Neuronal stem cell (in vitro differentiated cells): ENCODE measurements around the gene CEP128.

ENCODE experiments used
- DNase-seq: peaks from one replicate; pipeline ENCODE4 v3.0.0-alpha.2; 2013; ENCODE audit warnings: low spot score
- H2AFZ ChIP-seq: one replicate; pipeline ENCODE4 v1.6.1; 2013; ENCODE audit warnings: mild to moderate bottlenecking, low read length, inconsistent platforms
- H2AK5ac ChIP-seq: 2 replicates; pipeline ENCODE4 v1.6.1; 2013; ENCODE audit warnings: low read depth, mild to moderate bottlenecking, inconsistent platforms, low read length, moderate library complexity, mixed read lengths
- H2BK120ac ChIP-seq: 2 replicates; pipeline ENCODE4 v1.6.1; 2013; ENCODE audit warnings: low read depth, mild to moderate bottlenecking, inconsistent platforms, low read length, moderate library complexity, mixed read lengths
- H2BK12ac ChIP-seq: one replicate; pipeline ENCODE4 v1.6.1; 2013; ENCODE audit warnings: low read length, inconsistent platforms
- H2BK15ac ChIP-seq: 2 replicates; pipeline ENCODE4 v1.6.1; 2013; ENCODE audit warnings: mild to moderate bottlenecking, low read length, inconsistent platforms, mixed read lengths
- H2BK5ac ChIP-seq: one replicate; pipeline ENCODE4 v1.6.1; 2013; ENCODE audit warnings: inconsistent platforms, mild to moderate bottlenecking, low read length, moderate library complexity
- H3K14ac ChIP-seq: one replicate; pipeline ENCODE4 v1.6.1; 2013; ENCODE audit warnings: low read length, inconsistent platforms
- H3K18ac ChIP-seq: 2 replicates; pipeline ENCODE4 v1.6.1; 2013; ENCODE audit warnings: low read length, inconsistent platforms
- H3K23ac ChIP-seq: 2 replicates; pipeline ENCODE4 v1.6.1; 2013; ENCODE audit warnings: low read depth, mild to moderate bottlenecking, mixed read lengths, low read length, inconsistent platforms; ENCODE audit not compliant: poor library complexity
- H3K27ac ChIP-seq: replicated peaks from 3 replicates; pipeline ENCODE4 v1.5.1; 2013; ENCODE audit warnings: low read length, inconsistent platforms
- H3K27me3 ChIP-seq, 3 experiments: 2 replicates each; pipeline ENCODE4 v1.6.1; 2013; ENCODE audit warnings: low read length in 3 of 3, mild to moderate bottlenecking in 2 of 3, inconsistent platforms in 1 of 3, low read depth in 1 of 3, mixed read lengths in 1 of 3, moderate library complexity in 1 of 3; ENCODE audit not compliant: control insufficient read depth in 3 of 3, insufficient read depth in 3 of 3
- H3K36me3 ChIP-seq, 2 donors: replicated peaks in 1 of 2; 2 replicates each; pipeline ENCODE4 v1.6.1; 2013; ENCODE audit warnings: low read length in 2 of 2; ENCODE audit not compliant: control insufficient read depth in 2 of 2, insufficient read depth in 2 of 2
- H3K4ac ChIP-seq: 2 replicates; pipeline ENCODE4 v1.6.1; 2013; ENCODE audit warnings: inconsistent platforms, mild to moderate bottlenecking, low read length, moderate library complexity
- H3K4me1 ChIP-seq, 2 donors: 1 replicate in 1 of 2; 2 replicates in 1 of 2; pipeline ENCODE4 v1.6.1; 2013; ENCODE audit warnings: low read length in 2 of 2, low read depth in 1 of 2; ENCODE audit not compliant: control insufficient read depth in 2 of 2, insufficient read depth in 1 of 2
- H3K4me2 ChIP-seq: one replicate; pipeline ENCODE4 v1.6.1; 2013; ENCODE audit warnings: mild to moderate bottlenecking, low read length, inconsistent platforms; ENCODE audit not compliant: insufficient read depth, poor library complexity, severe bottlenecking
- H3K4me3 ChIP-seq, 2 donors: 2 replicates each; pipeline ENCODE4 v1.5.1; 2013; ENCODE audit warnings: low read length in 2 of 2, mild to moderate bottlenecking in 2 of 2, inconsistent platforms in 1 of 2, moderate library complexity in 1 of 2
- H3K79me1 ChIP-seq: one replicate; pipeline ENCODE4 v1.6.1; 2013; ENCODE audit warnings: low read depth, mild to moderate bottlenecking, inconsistent platforms, low read length, moderate library complexity
- H3K9ac ChIP-seq: one replicate; pipeline ENCODE4 v1.6.1; 2013; ENCODE audit warnings: mild to moderate bottlenecking, low read depth, low read length, inconsistent platforms; ENCODE audit not compliant: poor library complexity
- H3K9me3 ChIP-seq, 2 donors: replicated peaks in 1 of 2; 2 replicates each; pipeline versions ENCODE3 to v1.6.1; 2013; ENCODE audit warnings: low read length in 2 of 2, mild to moderate bottlenecking in 2 of 2, inconsistent platforms in 1 of 2, low read depth in 1 of 2, mixed read lengths in 1 of 2, moderate library complexity in 1 of 2; ENCODE audit not compliant: control insufficient read depth in 2 of 2, insufficient read depth in 1 of 2
- H4K8ac ChIP-seq: one replicate; pipeline ENCODE4 v1.6.1; 2013; ENCODE audit warnings: low read depth, mild to moderate bottlenecking, inconsistent platforms, low read length, moderate library complexity
- H4K91ac ChIP-seq: one replicate; pipeline ENCODE4 v1.6.1; 2013; ENCODE audit warnings: low read length, low read depth, mild to moderate bottlenecking, inconsistent platforms; ENCODE audit not compliant: poor library complexity
- WGBS, 2 donors: extraction: QIAGEN DNeasy Blood & Tissue Kit; methylation state at CpG; one replicate each; pipeline ENCODE4 v1.1.7; 2013; ENCODE audit warnings: missing lambda C conversion rate in 2 of 2, mixed read lengths in 1 of 2; ENCODE audit not compliant: insufficient read length in 2 of 2, insufficient replicate concordance in 1 of 2; ENCODE audit errors: extremely low coverage in 2 of 2; 5-methylcytosine and 5-hydroxymethylcytosine counted together

Gene CEP128

DNA sequence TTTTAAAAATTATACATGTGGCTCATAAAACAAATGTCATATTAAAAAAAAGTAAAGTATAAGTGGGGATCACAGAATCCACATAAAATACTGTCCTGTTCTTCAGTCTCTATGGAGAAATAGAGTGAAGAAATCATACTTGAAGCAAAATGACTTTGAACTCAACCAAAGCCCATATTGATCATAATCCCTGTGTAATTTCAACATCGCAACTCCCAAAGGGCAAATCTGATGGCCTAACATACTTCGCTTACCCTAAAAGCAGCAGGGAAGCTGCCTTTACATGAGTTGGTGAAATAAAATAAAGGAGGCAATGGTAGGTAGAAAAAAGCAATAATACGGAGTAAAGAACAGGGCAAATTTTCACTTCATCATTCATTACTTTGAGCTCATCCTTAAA, 101.8 kb downstream of the CEP128 start:
- no peaks in the 10 kb centered on the region for H3K36me3 ChIP-seq
- no peak overlapping the region for H3K14ac ChIP-seq
- no peaks in the 10 kb centered on the region for H3K4me1 ChIP-seq
- no peak overlapping the region for H3K27ac ChIP-seq
- DNase-seq: no peak
- H3K4ac ChIP-seq: no peak overlapping the region
- H2BK5ac ChIP-seq: no peak overlapping the region
- no peaks in the 10 kb centered on the region for H3K79me1 ChIP-seq
- no peak overlapping the region for H2AFZ ChIP-seq
- no peak overlapping the region for H4K8ac ChIP-seq
- H3K4me3 ChIP-seq: no peak overlapping the region
- H4K91ac ChIP-seq: no peak overlapping the region
- no peak overlapping the region for H3K18ac ChIP-seq
- no peak overlapping the region for H2BK15ac ChIP-seq
- H3K9me3 ChIP-seq: no peaks in the 10 kb centered on the region
- H3K4me2 ChIP-seq: no peak overlapping the region
- H3K9ac ChIP-seq: no peak overlapping the region
- H3K27me3 ChIP-seq: no peaks in the 10 kb centered on the region
- H2BK12ac ChIP-seq: no peak overlapping the region
- no peak overlapping the region for H2AK5ac ChIP-seq
- no peak overlapping the region for H2BK120ac ChIP-seq
- no peak overlapping the region for H3K23ac ChIP-seq
- WGBS, 2 donors: no CpG with 5 or more reads among the region's 3 CpGs

DNA sequence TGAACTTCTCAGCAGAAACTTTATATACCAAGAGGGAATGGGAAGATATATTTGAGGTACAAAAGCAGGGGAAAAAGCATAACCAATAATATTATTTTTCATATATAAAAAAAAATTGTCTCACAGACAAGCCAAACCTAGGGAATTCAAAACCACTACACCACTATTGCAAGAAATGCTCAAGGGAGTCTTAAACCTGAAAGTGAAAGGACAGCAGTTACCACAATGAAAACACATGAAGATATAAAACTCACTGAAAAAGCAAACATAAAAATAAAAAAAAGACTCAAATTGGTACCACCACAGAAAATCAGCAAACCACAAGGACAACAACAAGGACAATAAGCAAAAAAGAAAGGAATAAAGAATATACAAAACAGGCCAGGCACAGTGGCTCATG, 131.9 kb downstream of the CEP128 start:
- H3K4me3 ChIP-seq: no peak overlapping the region
- no peak overlapping the region for H4K8ac ChIP-seq
- H3K23ac ChIP-seq: no peak overlapping the region

GRCh38 chr14:80805136-80805535, 136.4 kb downstream of the CEP128 start:
- Histone ChIP-seq H3K79me1 (no peaks in the 10 kb centered on the region), H3K9ac (no peak overlapping the region), H3K4me2 (no peak overlapping the region), H3K23ac (no peak overlapping the region), H4K8ac (no peak overlapping the region), H2BK120ac (no peak overlapping the region), H3K4me1 (no peaks in the 10 kb centered on the region), H3K9me3 (peaks cover 0 to 3% of the 10 kb centered on the region in 2 donors), H2AK5ac (no peak overlapping the region), H2BK15ac (no peak overlapping the region), H2AFZ (no peak overlapping the region), H3K36me3 (no peaks in the 10 kb centered on the region), H2BK5ac (no peak overlapping the region), H3K27me3 (no peaks in the 10 kb centered on the region), H3K4ac (no peak overlapping the region), H4K91ac (no peak overlapping the region), H3K18ac (no peak overlapping the region), H2BK12ac (no peak overlapping the region), H3K14ac (no peak overlapping the region), H3K27ac (no peak overlapping the region), H3K4me3 (no peak overlapping the region)
- WGBS, 2 donors: no CpG with 5 or more reads among the region's 1 CpG
- DNase-seq: no peak

More for the DNA sequence above, 131.9 kb downstream of the CEP128 start:
- Histone ChIP-seq H3K36me3 (no peaks in the 10 kb centered on the region), H3K9ac (no peak overlapping the region), H3K4me1 (no peaks in the 10 kb centered on the region), H2BK12ac (no peak overlapping the region), H3K9me3 (peaks cover 0 to 3% of the 10 kb centered on the region in 2 donors), H3K4me2 (no peak overlapping the region), H4K91ac (no peak overlapping the region), H3K14ac (no peak overlapping the region), H2BK5ac (no peak overlapping the region), H3K27me3 (no peaks in the 10 kb centered on the region), H2BK120ac (no peak overlapping the region), H2AFZ (no peak overlapping the region), H2AK5ac (no peak overlapping the region), H3K18ac (no peak overlapping the region), H2BK15ac (no peak overlapping the region), H3K79me1 (no peaks in the 10 kb centered on the region), H3K27ac (no peak overlapping the region), H3K4ac (no peak overlapping the region)
- no peak for DNase-seq

DNA sequence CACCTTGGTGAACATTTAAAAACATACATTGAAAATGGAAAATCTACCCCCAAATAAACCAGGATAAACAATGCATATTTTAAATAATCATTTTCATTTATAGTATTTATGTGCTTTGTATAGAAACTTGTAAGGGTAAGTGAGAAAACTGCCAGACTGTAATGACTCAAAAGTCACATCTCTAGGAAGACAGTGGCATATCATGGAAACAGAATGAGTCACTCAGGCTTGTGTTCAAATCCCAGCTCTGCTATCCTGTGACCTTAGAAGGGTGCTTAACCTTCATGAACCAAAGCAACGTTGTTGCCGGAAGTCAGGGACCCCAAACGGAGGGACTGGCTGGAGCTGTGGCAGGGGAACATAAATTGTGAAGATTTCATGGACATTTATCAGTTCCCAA, 142.7 kb downstream of the CEP128 start:
- Histone ChIP-seq H3K4me1 (no peaks in the 10 kb centered on the region), H3K4me2 (no peak overlapping the region), H3K23ac (no peak overlapping the region), H2BK15ac (no peak overlapping the region), H2AK5ac (no peak overlapping the region), H3K18ac (no peak overlapping the region), H2BK12ac (no peak overlapping the region), H4K8ac (no peak overlapping the region), H2BK120ac (no peak overlapping the region), H4K91ac (no peak overlapping the region), H3K79me1 (no peaks in the 10 kb centered on the region), H3K4ac (no peak overlapping the region), H3K36me3 (no peaks in the 10 kb centered on the region), H3K9me3 (no peaks in the 10 kb centered on the region), H3K9ac (no peak overlapping the region), H3K4me3 (no peak overlapping the region), H2AFZ (no peak overlapping the region), H3K27ac (no peak overlapping the region), H3K27me3 (no peaks in the 10 kb centered on the region), H2BK5ac (no peak overlapping the region), H3K14ac (no peak overlapping the region)
- no peak for DNase-seq
- WGBS, 2 donors: no CpG with 5 or more reads among the region's 3 CpGs
